Activated CD8-positive, alpha-beta memory T cell treated with anti-CD3 and anti-CD28 coated beads for 36 hours (primary cell): Measurements from ENCODE around the gene KCNT1. TPM values are rescaled to one million over a fixed set of nuclear protein-coding genes. Genes with fewer than 3 reads are reported as not detected.
"Not testable (repeated sequence)": the region's sequence is repeated elsewhere in the genome, so short reads cannot be mapped to it uniquely, and the experiment has no call there.

Source experiments
- CTCF ChIA-PET: fragments of 350-600 bp; sonication (Branson Sonifier 250); formaldehyde crosslinking; loops from one replicate; lab custom pipeline; 2021; ENCODE audit warnings: antibody characterized with exemption; lab: Charles Lee
- POLR2A ChIA-PET: fragments of 350-600 bp; sonication (Branson Sonifier 250); formaldehyde crosslinking; loops from one replicate; lab custom pipeline; 2021; ENCODE audit warnings: antibody characterized with exemption; lab: Charles Lee
- total RNA-seq, 2 experiments: library from RNA; stranded (reverse); gene quantifications; one replicate each; pipeline ENCODE4 v1.2.3, GENCODE V29; 2021

KCNT1 gene
- total RNA-seq, 2 experiments from 2014 or later = not detected

DNA sequence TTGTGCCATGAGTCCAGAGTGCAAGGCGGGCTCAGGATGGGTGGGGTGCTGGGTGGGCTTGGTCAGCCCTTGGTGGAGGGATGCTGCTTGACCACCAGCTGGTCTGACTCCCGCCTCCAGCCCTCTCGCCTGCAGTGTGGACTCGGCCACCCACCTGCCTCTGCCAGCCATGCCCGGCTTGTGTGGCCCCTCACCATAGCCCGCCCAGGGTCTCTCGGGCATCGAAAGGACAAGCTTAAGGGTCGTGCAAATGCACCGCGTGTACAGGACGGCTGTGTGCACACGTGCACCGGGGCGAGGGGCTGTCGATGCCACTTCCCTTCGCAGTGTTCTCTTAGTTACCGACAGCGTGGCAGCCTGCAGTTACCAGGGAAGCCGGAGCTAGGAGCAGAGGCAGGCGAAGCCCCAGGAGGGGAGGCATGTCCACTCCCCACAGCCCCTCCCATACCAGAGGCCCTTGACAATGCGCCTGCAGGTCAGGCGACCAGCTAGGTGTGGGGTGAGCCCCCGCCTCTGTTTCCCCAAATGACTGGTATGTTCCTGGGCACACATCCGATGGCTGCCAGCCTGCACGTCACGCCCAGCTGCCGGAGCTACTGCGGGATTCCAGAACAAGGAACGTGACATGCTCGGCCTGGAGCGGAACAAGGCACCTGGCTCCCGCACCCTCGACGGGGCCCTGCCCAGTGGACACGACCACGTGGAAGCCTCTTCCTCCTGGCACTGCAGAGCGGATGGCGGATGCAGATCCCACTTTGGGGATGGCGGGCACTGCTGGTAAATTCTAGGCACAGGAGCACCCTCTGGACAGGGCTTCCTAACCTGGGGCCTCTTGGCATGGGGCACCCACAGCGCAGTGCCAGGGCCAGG is 31.0 kb upstream of the KCNT1 start:
- POLR2A ChIA-PET = no interaction called here

DNA sequence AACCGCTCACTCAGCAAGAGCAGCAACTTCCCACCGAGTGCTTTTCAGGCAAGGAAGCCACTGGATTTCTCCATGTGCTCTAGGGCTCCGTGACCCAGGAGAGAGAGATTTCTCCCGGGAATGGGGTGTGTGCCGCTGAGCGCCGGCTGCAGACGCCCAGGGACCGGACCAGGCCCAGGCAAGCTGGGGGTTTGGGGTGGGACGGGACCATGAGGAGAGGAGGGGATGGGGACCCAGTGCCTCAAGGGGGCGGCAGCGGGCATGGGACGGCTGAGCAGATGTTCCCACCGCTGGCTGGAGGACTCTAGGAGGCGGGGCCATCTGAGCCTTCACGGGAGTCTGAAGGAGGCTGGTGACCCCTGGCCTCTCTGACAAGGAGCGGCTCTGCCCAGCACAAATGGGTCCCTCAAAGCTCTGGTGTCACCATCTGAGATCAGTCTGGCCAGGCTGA is 30.4 kb upstream of the KCNT1 start:
- POLR2A ChIA-PET = no interaction called here
- CTCF ChIA-PET = no interaction called here

More for the DNA sequence above, 31.0 kb upstream of the KCNT1 start:
- CTCF ChIA-PET = no interaction called here

DNA sequence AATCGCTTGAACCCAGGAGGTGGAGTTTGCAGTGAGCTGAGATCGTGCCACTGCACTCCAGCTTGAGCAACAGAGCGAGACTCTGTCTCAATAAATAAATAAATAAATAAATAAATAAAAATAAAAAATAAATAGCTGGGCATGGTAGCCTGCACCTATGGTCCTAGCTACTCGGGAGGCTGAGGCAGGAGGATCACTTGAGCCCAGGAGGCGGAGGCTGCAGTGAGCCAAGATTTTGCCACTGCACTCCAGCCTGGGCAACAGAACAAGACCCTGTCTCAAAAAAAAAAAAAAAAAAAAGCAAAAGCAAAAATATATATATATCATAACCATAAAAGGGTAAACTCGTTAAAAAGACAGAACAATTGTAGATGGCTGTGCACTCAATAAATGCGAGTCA is 29.2 kb upstream of the KCNT1 start:
- POLR2A ChIA-PET = not testable (repeated sequence)
- CTCF ChIA-PET = interaction anchor here (0.6 to 0.7 kb wide), 2 partner anchors 41 to 174 kb away, joined by 3 read pairs; no protein-coding TSS in a partner anchor

DNA sequence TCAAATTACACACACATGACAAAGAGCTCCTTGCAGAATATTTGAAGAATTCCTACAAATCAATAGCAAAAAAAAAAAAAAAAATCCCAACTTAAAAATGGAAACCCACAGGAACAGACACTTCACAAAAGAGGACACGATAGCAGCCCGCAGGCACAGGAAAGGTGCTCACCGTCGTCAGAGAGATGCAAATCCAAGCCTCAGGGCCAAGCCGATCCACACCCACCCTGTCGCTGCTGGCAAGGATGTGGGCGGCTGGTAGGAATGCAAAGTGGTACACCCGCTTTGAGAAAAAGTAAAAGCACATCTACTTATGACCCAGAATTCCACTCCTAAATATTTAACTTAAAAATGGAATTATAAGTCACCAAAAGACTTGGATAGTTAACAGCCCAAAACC is 28.0 kb upstream of the KCNT1 start:
- ChIA-PET CTCF (no interaction called here), POLR2A (no interaction called here)

DNA sequence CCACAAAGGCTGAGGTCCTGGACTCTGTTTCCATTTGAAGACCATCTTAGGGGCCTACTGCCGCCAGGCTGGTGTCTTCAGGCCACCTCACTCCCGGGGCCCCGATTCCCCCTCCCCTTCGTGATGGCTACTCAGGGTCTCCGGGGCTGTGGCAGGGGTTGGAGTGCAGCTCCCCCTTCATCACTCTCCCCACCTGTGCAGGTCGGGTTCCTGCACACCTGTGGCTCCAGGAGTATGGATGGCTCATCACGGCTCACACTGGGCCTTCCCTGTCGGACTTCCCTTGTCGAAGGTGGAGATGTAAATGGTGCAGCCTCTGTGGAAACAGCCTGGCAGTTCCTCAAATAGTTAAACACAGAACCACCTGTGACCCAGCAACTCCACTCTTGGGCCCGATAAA is 27.0 kb upstream of the KCNT1 start:
- ChIA-PET POLR2A (no interaction called here), CTCF (no interaction called here)

DNA sequence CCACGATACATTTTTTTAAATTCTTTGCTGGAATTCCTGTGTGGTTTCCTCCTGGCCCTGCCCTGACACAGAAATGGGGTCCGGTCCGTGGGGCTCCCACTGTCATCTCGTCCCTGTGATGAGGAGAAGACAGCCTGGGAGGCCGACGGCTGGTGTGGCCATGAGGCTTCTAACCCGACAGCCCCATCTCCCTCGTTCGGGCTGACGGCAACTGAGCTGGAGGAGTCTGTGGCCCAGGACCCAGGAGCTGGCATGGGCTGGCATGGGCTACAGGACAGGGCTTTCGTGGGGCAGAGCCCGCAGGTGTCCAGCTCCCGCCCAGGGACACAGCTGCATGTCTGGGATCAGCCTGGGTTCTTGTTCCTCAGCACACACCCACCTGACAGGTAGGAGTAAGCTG is 25.1 kb upstream of the KCNT1 start:
- ChIA-PET CTCF (no interaction called here), POLR2A (no interaction called here)

DNA sequence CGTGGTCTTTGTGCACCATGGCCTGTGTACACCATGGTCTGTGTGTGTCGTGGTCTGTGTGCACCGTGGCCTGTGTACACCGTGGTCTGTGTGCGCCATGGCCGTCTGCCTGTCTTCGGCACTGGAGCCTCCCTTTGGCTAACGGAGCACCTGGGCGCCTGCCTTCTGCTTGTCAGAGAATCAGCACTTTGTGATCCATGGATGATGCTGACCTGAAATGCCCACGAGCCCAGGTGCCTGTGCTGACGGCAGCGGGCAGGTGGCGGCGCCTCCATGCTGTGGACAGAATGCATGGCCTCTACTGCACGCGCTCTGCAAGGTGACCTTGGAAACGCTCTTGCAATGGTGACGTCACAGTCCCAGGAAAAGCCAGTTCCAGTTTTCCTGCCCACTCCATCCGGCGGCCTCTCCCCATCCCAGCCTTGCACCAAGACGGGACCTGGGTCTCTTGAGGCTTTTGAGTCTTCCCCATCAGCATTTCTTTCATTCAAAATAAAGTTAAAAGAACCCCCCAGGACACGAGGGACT is 24.3 kb upstream of the KCNT1 start:
- POLR2A ChIA-PET = no interaction called here
- CTCF ChIA-PET = no interaction called here

DNA sequence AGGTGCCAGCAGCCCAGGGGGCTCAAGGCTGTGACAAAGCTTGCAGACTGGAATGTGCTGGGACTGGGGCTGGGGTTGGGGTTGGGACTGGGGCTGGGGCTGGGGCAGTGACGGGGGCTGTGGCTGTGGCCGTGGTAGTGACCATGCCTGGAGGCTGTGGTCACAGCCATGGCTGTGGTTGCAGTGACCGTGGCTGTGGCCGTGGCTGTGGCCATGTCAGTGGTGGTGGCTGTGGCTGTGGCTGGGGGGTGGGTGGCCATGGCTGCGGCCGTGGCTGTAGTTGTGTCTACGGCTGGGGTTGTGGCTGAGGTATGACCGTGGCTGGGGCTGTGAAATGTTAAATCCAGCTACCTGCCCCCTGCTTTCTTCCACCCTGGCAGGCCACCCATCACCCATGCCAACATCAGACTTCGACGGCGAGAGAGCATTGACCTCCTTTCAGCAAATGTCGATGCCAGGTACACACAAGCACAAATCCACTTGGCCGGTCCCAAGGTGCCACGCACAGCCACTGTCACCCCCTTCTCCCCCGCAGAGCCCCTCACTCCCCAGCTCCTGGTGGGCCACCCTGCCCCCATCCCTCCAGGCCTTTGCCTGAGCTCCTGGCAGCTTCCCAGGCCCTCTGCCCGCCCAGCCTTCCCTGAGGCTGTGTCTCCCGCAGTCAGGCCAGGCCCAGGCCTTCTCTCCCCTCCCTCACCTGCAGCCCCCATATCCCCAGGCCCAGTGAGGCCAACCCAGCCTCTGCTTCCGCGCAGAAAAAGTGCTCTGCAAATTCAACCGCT is 23.6 kb upstream of the KCNT1 start:
- CTCF ChIA-PET = no interaction called here
- POLR2A ChIA-PET = no interaction called here

DNA sequence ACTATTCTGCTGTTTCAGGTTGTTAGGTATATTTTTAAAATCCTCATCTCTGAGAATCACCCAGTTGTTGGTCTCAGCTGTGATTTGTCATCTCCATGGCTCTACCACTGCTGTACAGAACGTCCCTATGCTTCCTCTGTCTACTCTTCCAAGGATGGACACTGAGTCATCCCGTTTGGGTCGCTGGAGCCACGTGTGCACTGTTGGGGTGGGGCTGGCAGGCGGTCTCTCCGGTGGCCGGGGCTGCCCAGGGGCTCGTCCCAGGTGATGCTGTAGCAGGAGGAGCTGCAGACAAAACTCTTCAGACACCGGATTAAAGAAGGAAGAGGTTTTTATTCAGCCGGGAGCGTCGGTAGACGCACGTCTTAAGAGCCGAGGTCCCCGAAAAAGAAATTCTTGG is 21.9 kb upstream of the KCNT1 start:
- ChIA-PET POLR2A (no interaction called here), CTCF (no interaction called here)

DNA sequence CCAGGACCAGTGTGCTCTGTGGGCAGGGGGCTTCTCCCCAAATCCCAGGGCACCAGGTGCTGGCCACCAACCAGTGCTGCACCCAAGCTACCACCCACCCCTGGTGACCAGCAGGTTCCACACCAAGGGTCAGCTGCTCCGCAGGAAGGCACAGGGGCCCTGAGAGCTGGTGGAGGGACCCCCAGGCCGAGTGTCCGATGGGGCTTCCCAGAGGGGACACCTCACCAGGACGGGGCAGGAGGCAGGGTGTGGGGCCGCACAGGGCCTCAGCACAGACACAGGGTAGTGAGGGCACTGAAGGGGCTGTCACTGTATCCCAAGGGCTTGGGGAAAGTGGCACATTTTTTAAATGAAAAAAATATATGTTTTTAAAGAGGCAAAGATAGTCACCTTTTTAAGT is 20.8 kb upstream of the KCNT1 start:
- CTCF ChIA-PET = no interaction called here

DNA sequence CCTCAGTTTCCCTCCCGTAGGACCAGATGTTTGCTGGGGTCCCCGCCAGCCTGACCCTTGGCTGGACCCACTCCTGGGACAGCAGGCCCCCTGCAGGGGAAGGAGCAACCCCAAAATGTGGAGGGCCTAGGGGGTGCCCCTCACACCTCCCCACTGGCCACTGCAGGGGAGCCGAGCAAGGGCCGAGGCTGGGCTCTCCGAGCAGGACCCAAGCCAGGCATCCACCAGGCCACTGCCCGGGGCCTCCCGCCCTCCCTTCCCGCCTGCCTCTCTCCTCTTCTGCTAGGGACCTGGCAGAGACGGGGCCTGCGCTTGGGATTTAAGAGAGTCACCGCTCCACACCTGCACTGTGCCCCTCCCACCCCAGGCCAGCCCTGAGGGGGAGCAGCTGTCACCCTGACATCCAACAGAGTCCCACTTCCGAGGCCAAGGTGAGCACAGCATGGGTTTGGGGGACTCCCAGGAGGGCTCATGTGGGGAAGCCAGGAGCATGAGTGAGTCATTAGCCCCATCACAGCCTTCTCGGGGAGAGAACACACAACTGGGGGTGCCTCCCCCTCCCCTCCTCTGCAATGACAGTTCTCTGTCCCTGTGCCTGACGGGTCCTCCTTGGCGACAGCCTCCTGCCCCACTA is 18.5 kb upstream of the KCNT1 start:
- ChIA-PET CTCF (no interaction called here), POLR2A (no interaction called here)

More for the DNA sequence above, 20.8 kb upstream of the KCNT1 start:
- POLR2A ChIA-PET = no interaction called here

DNA sequence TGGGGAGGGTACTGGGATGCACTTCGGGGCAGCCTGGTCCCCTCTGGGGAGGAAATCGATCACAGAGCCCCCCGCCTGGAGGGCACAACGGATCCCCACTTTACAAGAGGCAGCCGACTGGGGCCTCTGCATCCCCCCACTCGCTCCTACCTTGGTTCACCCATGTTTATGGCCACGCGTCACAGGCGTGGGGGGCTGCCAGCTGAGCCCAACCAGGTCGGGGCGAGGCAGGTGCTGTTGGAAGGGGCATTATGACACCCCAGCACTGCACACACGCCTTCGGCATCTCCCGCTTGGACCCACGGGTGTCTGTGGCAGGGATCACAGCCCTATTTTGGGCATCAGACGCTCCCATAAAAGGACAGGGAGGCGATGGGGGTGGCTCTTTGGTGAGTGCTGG is 17.3 kb upstream of the KCNT1 start:
- ChIA-PET POLR2A (no interaction called here), CTCF (no interaction called here)

DNA sequence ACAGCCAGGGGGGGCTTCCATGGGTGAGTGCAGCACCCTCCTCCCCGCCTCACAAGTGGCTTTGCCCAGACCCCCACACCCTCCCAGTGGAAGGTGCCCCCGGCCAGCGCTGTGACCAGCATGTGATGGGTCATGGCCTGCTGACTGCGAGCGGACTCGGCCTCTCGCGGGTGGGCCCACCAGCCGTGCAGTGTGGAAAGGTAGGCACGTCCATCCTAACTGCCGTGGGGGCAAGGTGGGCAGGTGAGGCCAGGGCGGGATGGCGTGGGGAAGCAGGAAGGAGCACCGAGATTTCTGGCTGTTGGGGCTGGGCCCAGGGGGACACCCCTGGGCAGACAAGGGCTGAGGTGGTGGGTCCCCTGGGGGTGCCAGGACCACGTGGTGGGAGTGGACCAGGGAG is 14.8 kb upstream of the KCNT1 start:
- CTCF ChIA-PET = no interaction called here
- POLR2A ChIA-PET = no interaction called here

DNA sequence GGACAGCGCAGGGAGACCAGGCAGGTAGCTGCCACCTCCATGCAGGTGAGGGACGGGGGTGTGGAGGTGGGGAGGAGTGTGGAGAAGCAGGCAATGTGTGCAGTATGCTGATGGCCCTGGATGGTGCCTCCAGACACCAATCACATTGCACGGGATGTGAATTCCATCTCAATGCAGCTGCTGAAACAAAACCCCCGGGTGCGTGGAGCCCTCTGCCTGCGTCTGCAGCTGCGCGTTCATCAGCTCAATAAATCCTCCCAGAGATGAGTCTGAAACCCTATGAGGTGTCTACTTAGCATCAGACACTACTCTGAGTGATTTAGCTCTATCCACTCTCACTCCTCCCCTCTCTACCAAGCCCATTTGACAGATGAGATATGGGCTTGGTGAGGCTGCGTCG is 13.0 kb upstream of the KCNT1 start:
- CTCF ChIA-PET = no interaction called here
- POLR2A ChIA-PET = no interaction called here

DNA sequence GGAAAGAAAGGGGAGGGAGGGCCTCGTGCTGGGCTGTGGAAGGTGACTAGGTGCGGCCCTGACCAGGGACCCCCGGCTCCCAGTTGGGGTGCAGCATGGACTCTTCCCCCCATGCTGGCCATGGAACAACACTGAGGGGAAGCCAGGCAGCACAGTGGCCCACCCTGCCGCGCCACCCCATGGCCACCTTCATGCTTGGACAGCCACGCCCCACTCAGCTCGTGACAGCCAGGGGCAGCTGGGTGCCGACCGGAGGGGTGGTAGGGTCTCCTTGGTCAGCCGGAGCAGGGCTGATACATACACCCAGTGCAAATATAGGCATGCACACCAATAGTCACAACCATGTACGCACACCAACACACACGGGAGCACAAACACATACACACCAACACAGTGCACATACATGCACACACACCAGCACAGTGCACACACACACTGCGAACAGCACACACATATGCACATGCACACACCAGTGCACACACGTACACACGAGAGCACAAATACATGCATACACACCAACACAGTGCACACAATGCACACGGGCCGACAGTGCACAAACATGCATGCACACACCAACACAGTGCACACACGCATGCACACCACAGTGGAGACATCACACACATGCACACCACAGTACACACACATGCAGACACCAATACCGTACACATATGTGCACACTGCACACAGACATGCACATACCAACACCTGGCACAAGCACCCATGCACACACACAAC is 11.0 kb upstream of the KCNT1 start:
- ChIA-PET POLR2A (no interaction called here), CTCF (no interaction called here)

DNA sequence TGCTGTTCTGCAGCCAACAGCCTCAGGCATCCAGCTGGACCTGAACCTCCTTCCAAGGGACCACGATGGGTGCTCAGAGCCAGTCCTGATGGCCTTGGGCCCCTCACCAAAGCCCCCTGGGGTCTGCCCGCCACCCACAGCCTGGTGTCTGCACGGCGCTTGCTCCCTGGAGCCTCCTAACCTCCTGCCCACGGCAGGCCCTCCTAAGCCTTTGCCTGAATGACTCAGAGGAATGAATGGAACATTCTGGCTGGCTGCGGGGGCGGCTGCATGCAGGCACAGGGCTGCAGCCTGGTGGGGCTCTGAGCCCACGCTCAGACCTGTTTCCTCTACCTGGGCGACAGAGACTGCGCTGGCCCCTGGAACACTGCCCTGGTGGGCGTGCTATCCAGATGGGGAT is 9.6 kb upstream of the KCNT1 start:
- CTCF ChIA-PET = no interaction called here
- POLR2A ChIA-PET = no interaction called here

DNA sequence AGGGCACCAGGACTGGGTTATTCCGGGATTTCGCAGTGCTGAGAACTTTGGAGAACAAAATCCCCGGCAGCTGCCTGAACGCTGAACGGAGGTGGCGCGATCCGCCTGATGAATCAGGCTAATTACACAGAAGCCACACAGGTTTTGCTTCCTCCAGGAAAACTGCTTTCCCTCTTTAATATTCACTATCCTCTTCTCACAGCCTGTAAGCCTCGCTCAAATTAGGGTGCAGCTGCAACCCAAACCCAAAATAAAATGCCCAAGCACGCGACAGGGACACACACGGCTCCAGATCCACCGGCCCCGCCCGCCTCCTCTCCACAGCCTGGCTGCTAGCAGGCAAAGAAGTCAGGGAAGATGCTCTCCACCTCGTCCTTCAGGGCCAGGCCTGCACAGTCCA is 8.7 kb upstream of the KCNT1 start:
- CTCF ChIA-PET = no interaction called here
- POLR2A ChIA-PET = no interaction called here

DNA sequence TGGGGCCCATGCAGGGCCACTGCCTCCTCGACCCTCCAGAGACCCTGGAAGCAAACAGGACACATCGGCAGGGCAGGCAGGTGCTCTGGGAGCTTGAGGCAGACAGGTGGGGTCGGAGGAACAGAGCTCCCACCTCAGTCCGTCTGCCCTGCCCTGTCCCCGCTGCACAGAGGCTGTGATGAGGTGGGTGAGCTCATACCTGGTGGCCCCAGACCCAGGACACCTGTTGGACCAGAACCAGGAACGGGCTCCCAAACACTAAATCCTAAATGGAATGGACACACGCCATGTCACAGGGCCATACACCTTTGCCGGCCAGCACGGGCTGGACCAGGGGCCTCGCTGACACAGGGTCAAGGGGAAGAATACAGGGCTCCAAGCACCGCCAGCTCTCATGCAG is 8.2 kb upstream of the KCNT1 start:
- CTCF ChIA-PET = no interaction called here
- POLR2A ChIA-PET = no interaction called here

DNA sequence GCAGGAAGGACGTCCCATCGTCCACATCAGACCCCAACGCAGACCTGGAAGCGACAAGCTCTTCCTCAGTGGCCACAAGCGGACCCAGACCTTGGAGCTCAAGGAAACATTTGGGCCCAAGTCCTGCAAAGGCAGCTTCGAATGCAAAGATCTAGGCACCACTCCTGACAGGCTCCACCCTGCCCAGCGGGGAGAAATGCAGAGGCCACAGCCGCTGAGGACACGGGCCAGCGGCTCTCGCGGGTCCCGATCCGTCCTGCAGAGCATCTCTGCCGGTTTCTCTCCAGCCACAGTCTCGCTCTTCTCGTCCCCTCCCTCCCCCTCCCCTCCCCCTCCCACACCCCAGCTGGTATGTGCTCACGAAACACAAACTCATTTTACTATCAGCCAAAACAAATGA is 7.6 kb upstream of the KCNT1 start:
- ChIA-PET POLR2A (no interaction called here), CTCF (no interaction called here)
